Prostate gland (tissue), 2 donors: Measurements from ENCODE around the gene TFPI.

ENCODE experiments used
- POLR2A ChIP-seq: fragments of 450-650 bp; IDR thresholded peaks from one replicate; pipeline ENCODE4 v1.6.1; 2016; ENCODE audit warnings: antibody characterized with exemption, mild to moderate bottlenecking
- TF ChIP-seq, protein P1 (sequence below), 4 experiments: fragments of 200-600 bp in 2 of 4; fragments of 450-650 bp in 2 of 4; sonication (generic) in 2 of 4; IDR thresholded peaks; 1 replicate in 3 of 4; 2 replicates in 1 of 4; pipeline ENCODE4 v1.5.1; 2016 to 2019; ENCODE audit warnings: antibody characterized with exemption in 4 of 4, mild to moderate bottlenecking in 2 of 4, moderate library complexity in 2 of 4

DNA sequence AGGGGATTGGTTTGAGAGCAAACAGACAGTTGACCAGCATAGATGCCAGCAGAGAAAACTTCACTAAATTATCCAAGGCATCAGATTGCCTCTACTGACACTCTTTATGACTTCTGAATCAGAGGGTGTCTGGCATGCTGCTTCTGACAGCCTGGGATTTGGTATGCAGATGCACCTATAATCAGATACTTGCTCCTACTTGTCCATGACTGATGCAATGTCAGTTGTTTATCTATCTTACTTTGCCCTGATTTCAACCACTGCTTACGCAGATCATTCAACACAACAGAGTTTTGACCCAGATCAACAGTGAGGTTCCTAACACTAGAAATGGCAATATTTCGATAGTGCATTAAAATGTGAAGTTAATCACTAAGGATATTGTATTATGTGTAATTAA lies 83.5 kb downstream of the TFPI start:
- TF ChIP-seq, protein P1, sequence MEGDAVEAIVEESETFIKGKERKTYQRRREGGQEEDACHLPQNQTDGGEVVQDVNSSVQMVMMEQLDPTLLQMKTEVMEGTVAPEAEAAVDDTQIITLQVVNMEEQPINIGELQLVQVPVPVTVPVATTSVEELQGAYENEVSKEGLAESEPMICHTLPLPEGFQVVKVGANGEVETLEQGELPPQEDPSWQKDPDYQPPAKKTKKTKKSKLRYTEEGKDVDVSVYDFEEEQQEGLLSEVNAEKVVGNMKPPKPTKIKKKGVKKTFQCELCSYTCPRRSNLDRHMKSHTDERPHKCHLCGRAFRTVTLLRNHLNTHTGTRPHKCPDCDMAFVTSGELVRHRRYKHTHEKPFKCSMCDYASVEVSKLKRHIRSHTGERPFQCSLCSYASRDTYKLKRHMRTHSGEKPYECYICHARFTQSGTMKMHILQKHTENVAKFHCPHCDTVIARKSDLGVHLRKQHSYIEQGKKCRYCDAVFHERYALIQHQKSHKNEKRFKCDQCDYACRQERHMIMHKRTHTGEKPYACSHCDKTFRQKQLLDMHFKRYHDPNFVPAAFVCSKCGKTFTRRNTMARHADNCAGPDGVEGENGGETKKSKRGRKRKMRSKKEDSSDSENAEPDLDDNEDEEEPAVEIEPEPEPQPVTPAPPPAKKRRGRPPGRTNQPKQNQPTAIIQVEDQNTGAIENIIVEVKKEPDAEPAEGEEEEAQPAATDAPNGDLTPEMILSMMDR (IDR thresholded peaks at IDR 0.05): no peak
- TF ChIP-seq POLR2A: no peak
